ENCODE measurements around the gene PEG3. TPM values are rescaled to one million over a fixed set of nuclear protein-coding genes. Genes with fewer than 3 reads are reported as not detected.

PEG3 gene
- total and polyA plus RNA-seq, 2 of the 13 experiments (the other 11 are each of a cell fraction or from before 2014, with no cell fraction given) = 217 to 394 TPM

DNA sequence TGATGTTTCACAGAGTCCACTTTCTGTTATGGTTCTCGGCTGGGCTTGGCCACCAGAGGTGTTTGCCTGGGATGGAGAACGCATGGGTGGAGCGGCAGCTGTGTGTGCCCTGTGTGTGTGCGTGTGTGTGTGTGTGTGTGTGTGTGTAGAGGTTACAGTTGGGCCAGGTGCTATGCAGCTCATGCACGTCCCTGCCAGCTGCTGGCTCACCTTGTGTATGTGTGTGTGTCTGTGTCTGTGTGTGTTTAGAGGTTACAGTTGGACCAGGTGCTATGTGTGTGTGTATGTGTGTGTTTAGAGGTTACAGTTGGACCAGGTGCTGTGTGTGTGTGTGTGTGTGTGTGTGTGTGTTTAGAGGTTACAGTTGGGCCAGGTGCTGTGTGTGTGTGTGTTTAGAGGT is 33.0 kb upstream of the PEG3 start (continued):
- TF ChIP-seq, protein P1, sequence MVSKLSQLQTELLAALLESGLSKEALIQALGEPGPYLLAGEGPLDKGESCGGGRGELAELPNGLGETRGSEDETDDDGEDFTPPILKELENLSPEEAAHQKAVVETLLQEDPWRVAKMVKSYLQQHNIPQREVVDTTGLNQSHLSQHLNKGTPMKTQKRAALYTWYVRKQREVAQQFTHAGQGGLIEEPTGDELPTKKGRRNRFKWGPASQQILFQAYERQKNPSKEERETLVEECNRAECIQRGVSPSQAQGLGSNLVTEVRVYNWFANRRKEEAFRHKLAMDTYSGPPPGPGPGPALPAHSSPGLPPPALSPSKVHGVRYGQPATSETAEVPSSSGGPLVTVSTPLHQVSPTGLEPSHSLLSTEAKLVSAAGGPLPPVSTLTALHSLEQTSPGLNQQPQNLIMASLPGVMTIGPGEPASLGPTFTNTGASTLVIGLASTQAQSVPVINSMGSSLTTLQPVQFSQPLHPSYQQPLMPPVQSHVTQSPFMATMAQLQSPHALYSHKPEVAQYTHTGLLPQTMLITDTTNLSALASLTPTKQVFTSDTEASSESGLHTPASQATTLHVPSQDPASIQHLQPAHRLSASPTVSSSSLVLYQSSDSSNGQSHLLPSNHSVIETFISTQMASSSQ (IDR thresholded peaks at IDR 0.05; ENCODE audit: low read depth) = no peak
- TF ChIP-seq, protein P1 (CRISPR knock-in tag; IDR thresholded peaks at IDR 0.05; ENCODE audit: borderline replicate concordance) = no peak
- TF ChIP-seq MTF2 (CRISPR knock-in tag; IDR thresholded peaks at IDR 0.05; ENCODE audit: borderline replicate concordance) = no peak
- no peak for TF ChIP-seq THAP11 (CRISPR knock-in tag; IDR thresholded peaks at IDR 0.05)
- no peak for TF ChIP-seq ZNF562 (CRISPR knock-in tag; IDR thresholded peaks at IDR 0.05; ENCODE audit: borderline replicate concordance)
- no peak for TF ChIP-seq ESRRA (CRISPR knock-in tag; IDR thresholded peaks at IDR 0.05; ENCODE audit: low read depth)
- no peak for TF ChIP-seq ZNF577 (CRISPR knock-in tag; IDR thresholded peaks at IDR 0.05; ENCODE audit: borderline replicate concordance, low read depth)
- TF ChIP-seq, protein P2, sequence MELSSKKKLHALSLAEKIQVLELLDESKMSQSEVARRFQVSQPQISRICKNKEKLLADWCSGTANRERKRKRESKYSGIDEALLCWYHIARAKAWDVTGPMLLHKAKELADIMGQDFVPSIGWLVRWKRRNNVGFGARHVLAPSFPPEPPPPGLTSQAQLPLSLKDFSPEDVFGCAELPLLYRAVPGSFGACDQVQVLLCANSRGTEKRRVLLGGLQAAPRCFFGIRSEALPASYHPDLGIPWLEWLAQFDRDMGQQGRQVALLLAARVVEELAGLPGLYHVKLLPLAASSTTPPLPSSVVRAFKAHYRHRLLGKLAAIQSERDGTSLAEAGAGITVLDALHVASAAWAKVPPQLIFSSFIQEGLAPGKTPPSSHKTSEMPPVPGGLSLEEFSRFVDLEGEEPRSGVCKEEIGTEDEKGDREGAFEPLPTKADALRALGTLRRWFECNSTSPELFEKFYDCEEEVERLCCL (CRISPR knock-in tag; IDR thresholded peaks at IDR 0.05; ENCODE audit: borderline replicate concordance) = no peak

DNA sequence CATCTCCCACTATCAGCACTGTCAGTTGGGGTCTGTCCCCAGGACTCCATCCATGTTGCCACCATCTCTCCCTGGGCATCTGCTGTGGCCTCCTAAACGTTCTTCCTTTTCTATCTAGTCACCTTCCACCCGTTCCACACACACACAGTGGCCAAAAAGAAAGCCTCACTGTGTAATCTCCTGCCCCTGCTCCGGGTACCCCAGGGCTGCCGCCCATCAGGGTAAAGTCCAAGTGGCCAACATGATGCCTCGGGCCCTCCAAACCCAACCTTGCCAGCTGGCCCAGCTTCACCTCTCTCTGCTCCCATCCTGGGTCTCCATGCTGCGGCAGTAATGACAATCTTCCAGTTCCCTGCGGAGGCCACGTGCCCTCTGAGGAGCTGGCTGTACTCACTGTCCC is 29.4 kb upstream of the PEG3 start:
- Histone ChIP-seq H3K9me3 (ENCODE audit: low read length) (peaks cover 16% of the 10 kb centered on the region), H3K36me3 (replicated peaks in 1 of 2; ENCODE audit: control insufficient read depth in 1 of 2, insufficient read depth in 2 of 2, low read length in 2 of 2) (no peaks in the 10 kb centered on the region), H3K4me3 (replicated peaks in 1 of 3; ENCODE audit: insufficient read depth in 1 of 3, low read depth in 2 of 3, low read length in 3 of 3) (no peak overlapping the region), H2AFZ (ENCODE audit: low read length) (no peak overlapping the region), H3K79me2 (ENCODE audit: insufficient read depth, low read length) (no peaks in the 10 kb centered on the region), H4K20me1 (ENCODE audit: insufficient read depth, low read length) (no peaks in the 10 kb centered on the region), H3K9ac (ENCODE audit: insufficient read depth, low read depth, low read length) (no peak overlapping the region), H3K4me2 (ENCODE audit: low read depth, low read length) (no peak overlapping the region), H3K4me1 (ENCODE audit: insufficient read depth, low read length) (peaks cover 21% of the 10 kb centered on the region), H3K27ac (ENCODE audit: extremely low read length, insufficient read depth, low read length) (no peak overlapping the region), H3K27me3 (ENCODE audit: control insufficient read depth in 1 of 2, insufficient read depth in 2 of 2, low read length in 2 of 2) (no peaks in the 10 kb centered on the region)
- in situ Hi-C loops (cut with HindIII; ENCODE audit: extremely low pct_ligation_motif_present, low pct_unique_long_range_greater_than_20kb) (no loop called here), intact Hi-C loops (cut with micrococcal nuclease; ENCODE audit: unreplicated experiment) (no loop called here)
- no peak for FAIRE-seq
- no peak for ATAC-seq
- CTCF ChIA-PET (ENCODE audit: low intra/inter-chr PET ratio, low total read pairs) = no interaction called here
- WGBS (ENCODE audit: low lambda C conversion rate) = 60% methylated on average over 8 of the region's 8 CpGs
- POLR2A ChIA-PET = no interaction called here
- TF ChIP-seq, protein P3, sequence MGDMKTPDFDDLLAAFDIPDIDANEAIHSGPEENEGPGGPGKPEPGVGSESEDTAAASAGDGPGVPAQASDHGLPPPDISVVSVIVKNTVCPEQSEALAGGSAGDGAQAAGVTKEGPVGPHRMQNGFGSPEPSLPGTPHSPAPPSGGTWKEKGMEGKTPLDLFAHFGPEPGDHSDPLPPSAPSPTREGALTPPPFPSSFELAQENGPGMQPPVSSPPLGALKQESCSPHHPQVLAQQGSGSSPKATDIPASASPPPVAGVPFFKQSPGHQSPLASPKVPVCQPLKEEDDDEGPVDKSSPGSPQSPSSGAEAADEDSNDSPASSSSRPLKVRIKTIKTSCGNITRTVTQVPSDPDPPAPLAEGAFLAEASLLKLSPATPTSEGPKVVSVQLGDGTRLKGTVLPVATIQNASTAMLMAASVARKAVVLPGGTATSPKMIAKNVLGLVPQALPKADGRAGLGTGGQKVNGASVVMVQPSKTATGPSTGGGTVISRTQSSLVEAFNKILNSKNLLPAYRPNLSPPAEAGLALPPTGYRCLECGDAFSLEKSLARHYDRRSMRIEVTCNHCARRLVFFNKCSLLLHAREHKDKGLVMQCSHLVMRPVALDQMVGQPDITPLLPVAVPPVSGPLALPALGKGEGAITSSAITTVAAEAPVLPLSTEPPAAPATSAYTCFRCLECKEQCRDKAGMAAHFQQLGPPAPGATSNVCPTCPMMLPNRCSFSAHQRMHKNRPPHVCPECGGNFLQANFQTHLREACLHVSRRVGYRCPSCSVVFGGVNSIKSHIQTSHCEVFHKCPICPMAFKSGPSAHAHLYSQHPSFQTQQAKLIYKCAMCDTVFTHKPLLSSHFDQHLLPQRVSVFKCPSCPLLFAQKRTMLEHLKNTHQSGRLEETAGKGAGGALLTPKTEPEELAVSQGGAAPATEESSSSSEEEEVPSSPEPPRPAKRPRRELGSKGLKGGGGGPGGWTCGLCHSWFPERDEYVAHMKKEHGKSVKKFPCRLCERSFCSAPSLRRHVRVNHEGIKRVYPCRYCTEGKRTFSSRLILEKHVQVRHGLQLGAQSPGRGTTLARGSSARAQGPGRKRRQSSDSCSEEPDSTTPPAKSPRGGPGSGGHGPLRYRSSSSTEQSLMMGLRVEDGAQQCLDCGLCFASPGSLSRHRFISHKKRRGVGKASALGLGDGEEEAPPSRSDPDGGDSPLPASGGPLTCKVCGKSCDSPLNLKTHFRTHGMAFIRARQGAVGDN (CRISPR knock-in tag; IDR thresholded peaks at IDR 0.05) = peak; percentile 37; the same call in 1 of the 2 replicates
- TF ChIP-seq KDM4B (CRISPR knock-in tag; IDR thresholded peaks at IDR 0.05) (no peak), NFE2L2 (IDR thresholded peaks at IDR 0.05; ENCODE audit: low read length) (no peak)
- BruUV-seq (replicated peaks) = no TSS peak
- DNase-seq (ENCODE audit: low spot score) = no peak

Measured in HepG2 (cell line).